IMR-90 (cell line): ENCODE data around the gene ZNF217. TPM values are rescaled to one million over a fixed set of nuclear protein-coding genes. Genes with fewer than 3 reads are reported as not detected.
A peak's percentile ranks its signal among the peaks of the same experiment; 100 is the strongest.

Source experiments
- ATAC-seq: fragments of 200-7000 bp; cut with Tn5 transposase; 2 replicates; pipeline ENCODE4 v1.9.1; 2020; ENCODE audit warnings: low read depth, mild to moderate bottlenecking, moderate library complexity
- BruUV-seq: library from RNA; stranded (reverse); fragments of 400-500 nt; replicated peaks from 2 replicates; lab custom pipeline; 2021; lab: Mats Ljungman, UMichigan
- CTCF ChIA-PET: fragments of 300-600 bp; formaldehyde crosslinking; extraction: SDS; loops from one replicate; lab custom pipeline; 2021; ENCODE audit warnings: antibody characterized with exemption; lab: Yijun Ruan, JAX
- POLR2A ChIA-PET: fragments of 300-600 bp; sonication (Branson Sonifier 250); formaldehyde crosslinking; loops from one replicate; lab custom pipeline; 2022; ENCODE audit warnings: antibody characterized with exemption; ENCODE audit not compliant: unreplicated experiment; lab: Charles Lee
- DNase-seq: peaks from one replicate; pipeline ENCODE4 v3.0.0; 2013
- H2AFZ ChIP-seq: replicated peaks from 2 replicates; pipeline ENCODE3; 2013; ENCODE audit warnings: low read length, mild to moderate bottlenecking; ENCODE audit not compliant: poor library complexity
- H2AK5ac ChIP-seq: 2 replicates; pipeline ENCODE4 v1.6.1; 2013; ENCODE audit warnings: low read depth, low read length, inconsistent platforms
- H2AK9ac ChIP-seq: replicated peaks from 2 replicates; pipeline ENCODE3; 2013; ENCODE audit warnings: mild to moderate bottlenecking, low read depth, low read length, moderate library complexity; ENCODE audit not compliant: poor library complexity
- H2BK120ac ChIP-seq: 2 replicates; pipeline ENCODE4 v1.6.1; 2013; ENCODE audit warnings: low read depth, low read length, inconsistent platforms
- H2BK15ac ChIP-seq: 3 replicates; pipeline ENCODE4 v1.6.1; 2013; ENCODE audit warnings: low read depth, low read length, inconsistent platforms
- H2BK20ac ChIP-seq: 2 replicates; pipeline ENCODE4 v1.6.1; 2013; ENCODE audit warnings: low read depth, mild to moderate bottlenecking, inconsistent platforms, low read length, moderate library complexity
- H2BK5ac ChIP-seq: 2 replicates; pipeline ENCODE4 v1.6.1; 2013; ENCODE audit warnings: mild to moderate bottlenecking, low read depth, low read length, inconsistent platforms; ENCODE audit not compliant: poor library complexity, severe bottlenecking
- H3K14ac ChIP-seq: replicated peaks from 2 replicates; pipeline ENCODE4 v1.6.1; 2013; ENCODE audit warnings: low read depth, low read length, inconsistent platforms
- H3K18ac ChIP-seq: 2 replicates; pipeline ENCODE4 v1.6.1; 2013; ENCODE audit warnings: low read depth, low read length, control low read depth
- H3K23ac ChIP-seq: 2 replicates; pipeline ENCODE4 v1.6.1; 2013; ENCODE audit warnings: low read depth, low read length, inconsistent platforms
- H3K27ac ChIP-seq: 2 replicates; pipeline ENCODE4 v1.5.1; 2013; ENCODE audit warnings: mild to moderate bottlenecking, control low read depth, low read length; ENCODE audit not compliant: insufficient read depth
- H3K27me3 ChIP-seq: 2 replicates; pipeline ENCODE4 v1.6.1; 2013; ENCODE audit warnings: low read length; ENCODE audit not compliant: control insufficient read depth, insufficient read depth
- H3K36me3 ChIP-seq: 2 replicates; pipeline ENCODE4 v1.6.1; 2013; ENCODE audit warnings: low read length, mixed read lengths; ENCODE audit not compliant: control insufficient read depth, insufficient read depth
- H3K4ac ChIP-seq: 2 replicates; pipeline ENCODE4 v1.6.1; 2013; ENCODE audit warnings: low read depth, low read length, inconsistent platforms
- H3K4me1 ChIP-seq: 2 replicates; pipeline ENCODE4 v1.6.1; 2013; ENCODE audit warnings: low read length, mixed read lengths; ENCODE audit not compliant: control insufficient read depth, insufficient read depth
- H3K4me2 ChIP-seq: 2 replicates; pipeline ENCODE4 v1.6.1; 2013; ENCODE audit warnings: low read depth, mild to moderate bottlenecking, control low read depth, low read length, moderate library complexity
- H3K4me3 ChIP-seq: 2 replicates; pipeline ENCODE4 v1.5.1; 2013; ENCODE audit warnings: low read depth, mild to moderate bottlenecking, control low read depth, low read length, moderate library complexity; ENCODE audit not compliant: insufficient read depth
- H3K56ac ChIP-seq: 2 replicates; pipeline ENCODE4 v1.6.1; 2013; ENCODE audit warnings: low read length, inconsistent platforms; ENCODE audit not compliant: insufficient read depth; ENCODE audit errors: extremely low read depth
- H3K79me1 ChIP-seq, 2 experiments: 2 replicates each; pipeline ENCODE4 v1.6.1; 2013; ENCODE audit warnings: low read length in 2 of 2, inconsistent platforms in 1 of 2, low read depth in 1 of 2
- H3K9ac ChIP-seq: 2 replicates; pipeline ENCODE4 v1.6.1; 2013; ENCODE audit warnings: low read depth, low read length, control low read depth
- H3K9me1 ChIP-seq: 2 replicates; pipeline ENCODE4 v1.6.1; 2013; ENCODE audit warnings: low read length, inconsistent platforms; ENCODE audit not compliant: insufficient read depth
- H3K9me3 ChIP-seq: 2 replicates; pipeline ENCODE4 v1.6.1; 2013; ENCODE audit warnings: low read length; ENCODE audit not compliant: control insufficient read depth, insufficient read depth
- H4K20me1 ChIP-seq: 2 replicates; pipeline ENCODE4 v1.6.1; 2013; ENCODE audit warnings: low read length, inconsistent platforms; ENCODE audit not compliant: insufficient read depth
- H4K5ac ChIP-seq: 2 replicates; pipeline ENCODE4 v1.6.1; 2013; ENCODE audit warnings: mild to moderate bottlenecking, low read depth, low read length, control low read depth
- H4K8ac ChIP-seq, 2 experiments: 2 replicates each; pipeline ENCODE4 v1.6.1; 2013; ENCODE audit warnings: low read depth in 2 of 2, low read length in 2 of 2, control low read depth in 1 of 2, inconsistent platforms in 1 of 2
- H4K91ac ChIP-seq: 2 replicates; pipeline ENCODE4 v1.6.1; 2013; ENCODE audit warnings: low read depth, low read length, inconsistent platforms; ENCODE audit not compliant: insufficient read depth
- BHLHE40 ChIP-seq: fragments of 150-350 bp; IDR thresholded peaks from 2 replicates; pipeline ENCODE4 v1.6.1; 2016; ENCODE audit warnings: mild to moderate bottlenecking, low read depth, low read length
- CEBPB ChIP-seq: IDR thresholded peaks from 2 replicates; pipeline ENCODE4 v1.6.1; 2012; ENCODE audit warnings: low read depth, low read length, improper control_type of control experiment
- CHD1 ChIP-seq: IDR thresholded peaks from 2 replicates; pipeline ENCODE4 v1.6.1; 2012; ENCODE audit warnings: low read depth, low read length, improper control_type of control experiment
- FOS ChIP-seq: fragments of 150-350 bp; IDR thresholded peaks from 2 replicates; pipeline ENCODE4 v1.6.1; 2016; ENCODE audit warnings: low read depth, low read length
- MAFK ChIP-seq: IDR thresholded peaks from 2 replicates; pipeline ENCODE4 v1.6.1; 2012; ENCODE audit warnings: low read depth, low read length, improper control_type of control experiment
- MAZ ChIP-seq: IDR thresholded peaks from 2 replicates; pipeline ENCODE4 v1.6.1; 2012; ENCODE audit warnings: low read depth, mild to moderate bottlenecking, low read length, improper control_type of control experiment, moderate library complexity, borderline replicate concordance
- MXI1 ChIP-seq: IDR thresholded peaks from 2 replicates; pipeline ENCODE4 v1.6.1; 2012; ENCODE audit warnings: low read depth, mild to moderate bottlenecking, low read length, moderate library complexity, borderline replicate concordance
- NFE2L2 ChIP-seq: fragments of 150-350 bp; IDR thresholded peaks from 2 replicates; pipeline ENCODE4 v1.6.1; 2016; ENCODE audit warnings: low read depth, mild to moderate bottlenecking, low read length
- POLR2A ChIP-seq: IDR thresholded peaks from 2 replicates; pipeline ENCODE4 v1.6.1; 2012; ENCODE audit warnings: mild to moderate bottlenecking, low read depth, low read length
- RAD21 ChIP-seq: IDR thresholded peaks from 2 replicates; pipeline ENCODE4 v1.6.1; 2012; ENCODE audit warnings: low read length, improper control_type of control experiment
- RCOR1 ChIP-seq: IDR thresholded peaks from 2 replicates; pipeline ENCODE4 v1.6.1; 2012; ENCODE audit warnings: mild to moderate bottlenecking, low read length, improper control_type of control experiment; ENCODE audit not compliant: insufficient replicate concordance
- RFX5 ChIP-seq: IDR thresholded peaks from 2 replicates; pipeline ENCODE4 v1.8.0; 2012; ENCODE audit warnings: low read depth, mild to moderate bottlenecking, low read length, moderate library complexity
- SMC3 ChIP-seq: fragments of 150-350 bp; IDR thresholded peaks from 2 replicates; pipeline ENCODE4 v1.6.1; 2016; ENCODE audit warnings: low read depth, mild to moderate bottlenecking, antibody characterized with exemption, low read length, moderate library complexity
- WGBS, 2 experiments: methylation state at CpG; one replicate each; pipeline versions ENCODE4 v1.1.5 to v1.1.7; 2013; ENCODE audit warnings: missing lambda C conversion rate in 2 of 2; ENCODE audit not compliant: insufficient read length in 1 of 2; ENCODE audit errors: extremely low coverage in 2 of 2; 5-methylcytosine and 5-hydroxymethylcytosine counted together
- dilution Hi-C: fragments of 300-500 bp; cut with HindIII; formaldehyde crosslinking; loops from one replicate; pipeline ENCODE4 v1.14.3; 2018; ENCODE audit warnings: low sequenced_read_pairs; ENCODE audit not compliant: unreplicated experiment
- in situ Hi-C: fragments of 300-500 bp; cut with MboI; formaldehyde crosslinking; loops from 3 replicates; pipeline ENCODE4 v1.14.3; 2019; ENCODE audit warnings: low sequenced_read_pairs, inconsistent platforms, mixed read lengths
- intact Hi-C: fragments of 100-400 bp; cut with micrococcal nuclease; formaldehyde crosslinking; loops from 2 replicates; pipeline ENCODE4 v1.10.0; 2022
- polyA plus RNA-seq, 3 experiments: library from polyadenylated mRNA; depleted of rRNA; stranded (reverse); fragments of >200 nt; gene quantifications; 2 replicates each; pipeline ENCODE4 v1.2.3, GENCODE V29; 2012; ENCODE audit warnings: low replicate concordance in 1 of 3
- total RNA-seq: library from RNA; depleted of rRNA; stranded (reverse); fragments of >200 nt; gene quantifications from 2 replicates; pipeline ENCODE4 v1.2.3, GENCODE V29; 2012
- TF ChIP-seq, protein P1 (sequence below): fragments of 150-350 bp; IDR thresholded peaks from 2 replicates; pipeline ENCODE4 v1.6.1; 2016; ENCODE audit warnings: low read depth, mild to moderate bottlenecking, low read length, moderate library complexity, borderline replicate concordance
- TF ChIP-seq, protein P2 (sequence below): conservative IDR thresholded peaks from 2 replicates; pipeline ENCODE4 v1.5.1; 2012; ENCODE audit warnings: mild to moderate bottlenecking, low read depth, low read length, improper control_type of control experiment
- TF ChIP-seq, protein P3 (sequence below): fragments of 150-350 bp; IDR thresholded peaks from 2 replicates; pipeline ENCODE4 v1.6.1; 2017; ENCODE audit warnings: mild to moderate bottlenecking, antibody characterized with exemption, low read length, low read depth

Gene ZNF217
- total and polyA plus RNA-seq, 2 of the 4 experiments (the other 2 are of a cell fraction): 9.1 to 27.8 TPM

DNA sequence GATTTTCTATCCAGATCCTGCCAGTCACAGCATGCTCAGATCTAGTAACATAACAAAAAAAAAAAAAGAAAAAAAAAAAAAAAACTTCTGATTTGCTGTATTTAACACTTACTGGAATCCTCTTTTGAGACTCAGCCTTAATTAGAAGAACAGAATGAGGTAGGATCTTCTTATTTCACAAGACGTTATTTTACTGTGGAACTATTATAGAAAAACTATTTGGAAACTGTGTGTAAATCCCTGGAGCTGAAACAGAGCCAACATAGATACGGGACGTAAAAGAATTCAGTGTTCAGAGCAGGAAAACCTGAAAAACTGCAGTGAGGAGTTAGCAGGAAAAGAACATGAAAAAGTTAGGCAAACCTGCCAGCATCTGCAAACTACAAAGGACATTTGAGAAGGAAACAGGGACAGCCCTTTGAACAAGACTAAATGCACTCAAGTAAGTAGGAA, 3.4 kb upstream of the ZNF217 start:
- Histone ChIP-seq H3K9me1 (no peaks in the 10 kb centered on the region), H3K56ac (0 out of 2 replicates have a peak overlapping the region, but pooled peaks have one; percentile 36), H3K4me2 (no peak overlapping the region; the same call in 1 of the 2 replicates), H3K27ac (no peak overlapping the region), H2BK20ac (peak overlapping the region; percentile 60; the same call in 1 of the 2 replicates), H2BK5ac (no peak overlapping the region), H3K23ac (peak overlapping the region; percentile 36; the same call in 1 of the 2 replicates), H4K20me1 (no peaks in the 10 kb centered on the region), H3K4ac (no peak overlapping the region), H3K4me3 (no peak overlapping the region), H2BK120ac (peak overlapping the region; percentile 69), H3K36me3 (no peaks in the 10 kb centered on the region), H3K27me3 (no peaks in the 10 kb centered on the region), H3K14ac (no peak overlapping the region), H3K9me3 (no peaks in the 10 kb centered on the region), H3K79me1 (no peaks in the 10 kb centered on the region), H3K4me1 (peaks cover 5% of the 10 kb centered on the region), H2AFZ (no peak overlapping the region), H3K18ac (peak overlapping the region; percentile 22; the same call in 1 of the 2 replicates), H4K5ac (peak overlapping the region; percentile 4; the same call in 1 of the 2 replicates), H2AK9ac (no peak overlapping the region), H2AK5ac (no peak overlapping the region), H2BK15ac (peak overlapping the region; percentile 38; the same call in 2 of the 3 replicates), H4K91ac (no peak overlapping the region), H4K8ac (peak overlapping the region; percentile 63 to 87), H3K9ac (peak overlapping the region; percentile 4; the same call in 1 of the 2 replicates)
- in situ Hi-C loops (no loop called here), intact Hi-C loops (loop anchor here (5.0 kb wide), 1 partner anchor 60 kb away; no protein-coding TSS in a partner anchor), dilution Hi-C loops (no loop called here)
- CTCF ChIA-PET: no interaction called here
- TF ChIP-seq NFE2L2 (no peak), FOS (no peak), CHD1 (no peak), POLR2A (no peak), RCOR1 (no peak), RAD21 (no peak), MAZ (no peak), MAFK (no peak), CEBPB (no peak), MXI1 (no peak), SMC3 (no peak), BHLHE40 (no peak), RFX5 (no peak)
- TF ChIP-seq, protein P1, sequence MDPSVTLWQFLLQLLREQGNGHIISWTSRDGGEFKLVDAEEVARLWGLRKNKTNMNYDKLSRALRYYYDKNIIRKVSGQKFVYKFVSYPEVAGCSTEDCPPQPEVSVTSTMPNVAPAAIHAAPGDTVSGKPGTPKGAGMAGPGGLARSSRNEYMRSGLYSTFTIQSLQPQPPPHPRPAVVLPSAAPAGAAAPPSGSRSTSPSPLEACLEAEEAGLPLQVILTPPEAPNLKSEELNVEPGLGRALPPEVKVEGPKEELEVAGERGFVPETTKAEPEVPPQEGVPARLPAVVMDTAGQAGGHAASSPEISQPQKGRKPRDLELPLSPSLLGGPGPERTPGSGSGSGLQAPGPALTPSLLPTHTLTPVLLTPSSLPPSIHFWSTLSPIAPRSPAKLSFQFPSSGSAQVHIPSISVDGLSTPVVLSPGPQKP: no peak
- TF ChIP-seq, protein P2, sequence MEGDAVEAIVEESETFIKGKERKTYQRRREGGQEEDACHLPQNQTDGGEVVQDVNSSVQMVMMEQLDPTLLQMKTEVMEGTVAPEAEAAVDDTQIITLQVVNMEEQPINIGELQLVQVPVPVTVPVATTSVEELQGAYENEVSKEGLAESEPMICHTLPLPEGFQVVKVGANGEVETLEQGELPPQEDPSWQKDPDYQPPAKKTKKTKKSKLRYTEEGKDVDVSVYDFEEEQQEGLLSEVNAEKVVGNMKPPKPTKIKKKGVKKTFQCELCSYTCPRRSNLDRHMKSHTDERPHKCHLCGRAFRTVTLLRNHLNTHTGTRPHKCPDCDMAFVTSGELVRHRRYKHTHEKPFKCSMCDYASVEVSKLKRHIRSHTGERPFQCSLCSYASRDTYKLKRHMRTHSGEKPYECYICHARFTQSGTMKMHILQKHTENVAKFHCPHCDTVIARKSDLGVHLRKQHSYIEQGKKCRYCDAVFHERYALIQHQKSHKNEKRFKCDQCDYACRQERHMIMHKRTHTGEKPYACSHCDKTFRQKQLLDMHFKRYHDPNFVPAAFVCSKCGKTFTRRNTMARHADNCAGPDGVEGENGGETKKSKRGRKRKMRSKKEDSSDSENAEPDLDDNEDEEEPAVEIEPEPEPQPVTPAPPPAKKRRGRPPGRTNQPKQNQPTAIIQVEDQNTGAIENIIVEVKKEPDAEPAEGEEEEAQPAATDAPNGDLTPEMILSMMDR: no peak
- TF ChIP-seq, protein P3, sequence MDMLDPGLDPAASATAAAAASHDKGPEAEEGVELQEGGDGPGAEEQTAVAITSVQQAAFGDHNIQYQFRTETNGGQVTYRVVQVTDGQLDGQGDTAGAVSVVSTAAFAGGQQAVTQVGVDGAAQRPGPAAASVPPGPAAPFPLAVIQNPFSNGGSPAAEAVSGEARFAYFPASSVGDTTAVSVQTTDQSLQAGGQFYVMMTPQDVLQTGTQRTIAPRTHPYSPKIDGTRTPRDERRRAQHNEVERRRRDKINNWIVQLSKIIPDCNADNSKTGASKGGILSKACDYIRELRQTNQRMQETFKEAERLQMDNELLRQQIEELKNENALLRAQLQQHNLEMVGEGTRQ: no peak
- ATAC-seq (no peak), DNase-seq (no peak)
- POLR2A ChIA-PET: interaction anchor here (0.6 kb wide), 1 partner anchor 315 kb away, joined by 3 read pairs; no protein-coding TSS in a partner anchor
- WGBS, 2 experiments: 67% methylated on average over 3 of the region's 3 CpGs; no CpG with 5 or more reads in 1 of the 2 experiments
- BruUV-seq: no TSS peak
